ENCODE data around the gene HELZ.
"Not testable (repeated sequence)": the region's sequence is repeated elsewhere in the genome, so short reads cannot be mapped to it uniquely, and the experiment has no call there.

The HELZ gene

DNA sequence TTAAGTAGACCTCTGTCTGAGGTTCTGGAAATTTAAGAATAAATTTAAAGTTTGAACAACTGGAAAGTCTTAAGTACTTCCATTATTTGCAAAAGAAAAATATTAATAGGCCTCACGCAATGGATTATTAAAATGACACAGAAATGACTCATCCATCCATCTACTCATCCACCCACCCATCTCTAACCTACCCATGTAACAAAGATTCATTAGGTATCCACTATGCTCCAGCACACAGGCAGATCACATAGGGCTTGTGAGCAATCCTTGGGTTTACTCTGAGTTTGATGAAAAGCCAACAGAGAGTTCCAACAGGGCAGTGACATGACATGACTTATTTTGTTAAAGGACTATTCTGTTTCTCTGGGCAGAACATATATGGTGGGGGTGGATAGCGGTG lies 93.3 kb downstream of the HELZ start:
- no peak for DNase-seq (ENCODE audit: low read depth in 1 of 2, low spot score in 1 of 2)

DNA sequence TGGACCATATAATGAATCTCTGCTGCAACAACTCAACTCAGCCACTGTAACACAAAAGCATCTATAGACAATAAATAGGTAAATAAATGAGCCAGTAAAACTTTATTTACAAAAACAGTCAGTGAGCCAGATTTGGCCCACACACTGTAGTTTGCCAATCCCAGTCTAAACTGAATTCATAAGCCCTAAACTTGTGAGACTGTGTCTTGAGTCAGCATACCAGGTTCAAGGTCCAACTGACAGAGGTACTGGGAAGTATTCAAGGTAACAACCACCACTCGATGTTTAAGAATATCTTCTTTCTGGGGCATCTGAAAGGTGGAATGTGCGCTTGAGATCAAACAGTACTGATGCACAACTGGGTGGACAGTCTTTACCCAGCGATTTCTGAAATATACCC lies 94.2 kb downstream of the HELZ start:
- DNase-seq (ENCODE audit: low read depth in 1 of 2, low spot score in 1 of 2) = no peak

DNA sequence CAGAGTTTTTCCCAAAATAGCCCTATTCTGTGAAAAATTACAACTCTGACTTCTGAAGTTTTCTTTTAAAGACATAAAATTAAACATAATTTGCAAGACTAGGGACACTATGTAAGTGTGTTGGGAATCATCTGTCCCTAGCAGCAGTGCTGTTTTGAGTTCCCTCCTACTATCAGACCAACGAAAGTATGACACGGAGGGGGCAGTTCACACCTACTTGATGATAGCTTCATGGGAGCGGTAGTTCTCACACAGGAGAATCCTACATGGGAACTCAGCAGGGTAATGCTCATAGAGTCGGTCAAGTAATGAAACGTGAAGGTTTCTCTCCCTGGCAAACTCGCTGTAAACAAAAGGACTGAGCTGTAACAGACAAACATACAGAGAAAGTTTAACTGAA lies 96.6 kb downstream of the HELZ start:
- no peak for DNase-seq (ENCODE audit: low read depth in 1 of 2, low spot score in 1 of 2)

DNA sequence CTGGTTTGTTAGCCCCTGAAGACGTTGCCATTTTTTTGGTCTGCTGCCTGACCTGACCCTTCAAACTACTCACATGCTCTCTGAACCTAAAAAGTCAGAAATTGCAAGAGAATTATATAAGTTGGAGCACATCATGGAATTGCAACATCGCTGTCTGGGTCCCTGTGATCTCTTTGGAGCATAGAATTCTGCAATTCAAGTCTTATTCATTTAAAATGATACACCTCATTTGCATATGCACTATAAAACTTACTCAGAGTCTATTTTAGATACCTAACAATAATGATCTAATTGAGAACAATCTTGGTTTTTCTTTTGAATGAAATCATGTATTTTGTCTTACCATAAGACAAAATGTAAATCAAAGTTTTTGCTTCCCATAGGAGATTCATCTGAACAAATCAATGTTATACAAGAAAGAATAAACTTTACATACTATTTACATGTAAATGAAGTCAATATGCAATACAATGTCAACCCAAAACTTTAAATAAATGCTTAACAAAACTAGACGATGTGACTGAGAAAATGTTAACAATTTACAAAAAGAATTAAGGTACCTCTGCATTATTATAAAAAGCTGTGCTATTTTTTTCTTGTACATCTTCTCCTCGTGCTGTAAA lies 99.7 kb downstream of the HELZ start:
- DNase-seq (ENCODE audit: low read depth in 1 of 2, low spot score in 1 of 2) = no peak

GRCh38 chr17:67143318-67143717 lies 101.7 kb downstream of the HELZ start:
- DNase-seq (ENCODE audit: low read depth in 1 of 2, low spot score in 1 of 2) = no peak

- not testable (repeated sequence) for DNase-seq (ENCODE audit: low read depth in 1 of 2, low spot score in 1 of 2)
These were observed 103.0 kb downstream of the HELZ start for GRCh38 chr17:67142030-67142429.

- DNase-seq (ENCODE audit: low read depth in 1 of 2, low spot score in 1 of 2) = no peak
These were observed 105.0 kb downstream of the HELZ start for GRCh38 chr17:67139784-67140665.

DNA sequence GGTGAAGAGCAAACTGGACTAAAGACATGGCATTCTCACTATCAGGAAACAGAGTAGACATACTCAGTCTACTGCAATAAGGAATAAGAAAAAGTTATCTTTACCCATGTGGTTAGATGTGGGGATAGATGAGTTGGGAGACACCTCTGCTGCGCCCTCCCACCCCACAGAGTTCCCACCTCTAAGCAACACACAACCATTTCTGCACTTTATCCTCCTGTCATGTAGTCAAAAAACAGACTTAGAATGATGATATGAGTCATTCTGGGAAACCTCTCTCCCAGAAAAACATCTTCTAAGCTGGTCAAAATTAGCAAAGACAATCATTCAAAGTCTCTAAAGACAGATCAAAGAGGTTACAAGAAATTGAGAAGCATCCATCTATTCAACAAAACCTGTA lies 105.7 kb downstream of the HELZ start:
- DNase-seq (ENCODE audit: low read depth in 1 of 2, low spot score in 1 of 2) = no peak

DNA sequence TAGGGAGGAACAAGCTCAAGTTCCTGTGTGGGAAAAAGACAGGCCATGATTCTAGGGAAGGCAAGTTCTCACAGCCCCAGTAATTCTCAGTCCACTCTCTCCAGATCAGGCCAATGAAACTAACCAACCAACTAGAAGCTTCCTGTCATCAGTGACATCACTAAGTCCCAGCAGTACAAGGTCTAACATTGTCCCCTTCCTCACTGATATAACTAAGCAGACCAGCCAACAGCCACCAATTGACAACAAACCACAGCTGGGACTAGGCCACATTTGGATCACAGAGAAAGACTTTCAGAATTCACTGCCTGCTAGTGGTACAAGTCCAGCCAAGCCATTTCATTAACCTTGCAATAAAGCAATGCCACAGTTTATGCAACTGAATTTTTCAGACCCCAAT lies 106.6 kb downstream of the HELZ start:
- no peak for DNase-seq (ENCODE audit: low read depth in 1 of 2, low spot score in 1 of 2)

- no peak for DNase-seq (ENCODE audit: low read depth in 1 of 2, low spot score in 1 of 2)
These were observed 107.1 kb downstream of the HELZ start for GRCh38 chr17:67137860-67138259.

- DNase-seq (ENCODE audit: low read depth in 1 of 2, low spot score in 1 of 2) = no peak
These were observed 108.0 kb downstream of the HELZ start for GRCh38 chr17:67137026-67137370.

DNA sequence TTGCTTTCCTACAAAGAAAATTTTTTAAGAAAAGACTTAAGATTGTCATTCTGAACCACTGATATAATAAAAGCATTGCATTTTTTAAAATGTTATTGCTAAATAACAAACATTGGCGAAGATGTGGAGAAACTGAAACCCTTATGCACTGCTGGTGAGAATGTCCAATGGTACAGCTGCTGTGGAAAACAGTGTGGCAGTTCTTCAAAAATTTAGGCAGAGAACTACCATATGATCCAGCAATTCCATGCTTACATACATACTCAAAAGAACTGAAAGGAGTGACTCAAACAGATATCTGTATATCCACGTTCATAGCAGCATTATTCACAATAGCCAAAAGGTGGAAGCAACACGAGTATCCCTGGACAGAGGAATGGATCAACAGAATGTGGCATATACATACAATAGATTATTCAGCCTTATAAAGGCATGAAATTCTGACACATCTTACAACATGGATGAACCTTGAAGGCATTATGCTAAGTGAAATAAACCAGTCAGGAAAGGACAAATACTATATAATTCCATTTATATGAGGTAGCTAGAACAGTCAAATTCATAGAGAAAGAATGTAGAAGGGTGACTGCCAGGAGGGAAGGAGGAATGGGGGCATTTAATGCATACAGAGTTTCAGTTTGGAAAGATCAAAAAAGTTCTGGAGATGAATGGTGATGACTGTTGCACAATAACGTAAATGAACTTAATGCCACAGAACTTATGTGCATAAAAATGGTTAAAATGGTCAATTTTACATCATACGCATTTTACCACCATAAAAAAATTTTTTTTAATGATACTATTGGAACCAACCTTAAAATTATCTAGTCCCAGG lies 108.6 kb downstream of the HELZ start:
- DNase-seq (ENCODE audit: low read depth in 1 of 2, low spot score in 1 of 2) = no peak

- DNase-seq (ENCODE audit: low read depth in 1 of 2, low spot score in 1 of 2) = no peak
These were observed 111.8 kb downstream of the HELZ start for GRCh38 chr17:67133161-67133560.

- DNase-seq (ENCODE audit: low read depth in 1 of 2, low spot score in 1 of 2) = no peak
These were observed 112.6 kb downstream of the HELZ start for GRCh38 chr17:67132366-67132765.

GRCh38 chr17:67130768-67131167 lies 114.2 kb downstream of the HELZ start:
- DNase-seq (ENCODE audit: low read depth in 1 of 2, low spot score in 1 of 2) = no peak

DNA sequence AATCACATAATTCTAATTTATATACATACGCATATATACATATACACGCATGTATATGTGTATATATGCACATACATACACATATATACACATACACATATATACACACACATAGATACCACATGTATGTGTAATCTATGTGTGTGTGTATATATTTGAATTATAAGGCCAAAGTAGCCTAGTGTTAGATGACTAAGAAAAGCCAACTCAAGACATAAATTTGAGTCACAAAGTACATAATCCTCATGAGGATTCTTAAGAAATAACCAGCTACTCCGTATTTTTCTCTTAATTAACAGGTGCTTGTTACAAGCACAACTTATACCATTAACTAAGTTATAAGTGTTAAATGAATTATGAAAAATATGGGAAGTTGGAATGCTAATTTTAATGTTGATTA lies 115.7 kb downstream of the HELZ start:
- no peak for DNase-seq (ENCODE audit: low read depth in 1 of 2, low spot score in 1 of 2)

- DNase-seq (ENCODE audit: low read depth in 1 of 2, low spot score in 1 of 2) = no peak
These were observed 116.3 kb downstream of the HELZ start for GRCh38 chr17:67128700-67129099.

- no peak for DNase-seq (ENCODE audit: low read depth in 1 of 2, low spot score in 1 of 2)
These were observed 117.1 kb downstream of the HELZ start for GRCh38 chr17:67127925-67128324.

DNA sequence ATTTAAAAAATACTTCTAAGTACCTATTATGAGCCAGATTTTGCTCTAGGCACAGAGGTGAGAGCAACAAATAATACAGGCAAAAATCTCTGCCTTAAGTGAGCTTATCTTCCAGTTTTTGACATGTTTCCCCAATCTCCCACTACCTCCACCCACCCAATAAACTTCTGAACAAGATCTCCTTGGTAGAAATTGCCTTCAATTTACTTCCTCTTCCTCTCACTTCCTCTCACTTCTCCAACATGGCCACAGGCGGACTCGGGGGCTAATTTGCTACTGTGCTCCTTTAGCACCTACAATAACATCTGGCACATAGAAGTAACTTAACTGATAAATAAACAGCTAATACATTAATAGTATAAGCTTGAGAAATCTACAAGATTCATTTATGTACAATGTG lies 118.0 kb downstream of the HELZ start:
- no peak for DNase-seq (ENCODE audit: low read depth in 1 of 2, low spot score in 1 of 2)

DNA sequence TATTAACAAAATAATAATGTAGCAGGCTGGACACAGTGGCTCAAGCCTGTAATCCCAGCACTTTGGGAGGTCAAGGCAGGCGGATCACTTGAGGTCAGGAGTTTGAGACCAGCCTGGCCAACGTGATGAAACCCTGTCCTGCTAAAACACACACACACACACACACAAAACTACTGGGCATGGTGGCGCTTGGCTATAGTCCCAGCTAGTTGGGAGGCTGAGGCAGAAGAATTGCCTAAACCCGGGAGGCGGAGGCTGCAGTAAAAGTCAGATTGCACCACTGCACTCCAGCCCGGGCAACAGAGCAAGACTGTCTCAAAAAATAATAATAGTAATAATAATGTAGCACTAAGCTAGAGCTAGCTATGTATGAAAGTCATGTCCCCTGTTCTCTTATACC lies 118.5 kb downstream of the HELZ start:
- DNase-seq (ENCODE audit: low read depth in 1 of 2, low spot score in 1 of 2) = not testable (repeated sequence)

- no peak for DNase-seq (ENCODE audit: low read depth in 1 of 2, low spot score in 1 of 2)
These were observed 119.1 kb downstream of the HELZ start for GRCh38 chr17:67125924-67126323.

GRCh38 chr17:67125417-67125816 lies 119.6 kb downstream of the HELZ start:
- no peak for DNase-seq (ENCODE audit: low read depth in 1 of 2, low spot score in 1 of 2)

Measured in stimulated activated CD4-positive, alpha-beta T cell treated with anti-CD3 and anti-CD28 coated beads, Interleukin-15, amount 100 ng/mL, for 1 hour (primary cell).